ENCODE data around the gene SIN3B.

The SIN3B gene

GRCh38 chr19:16889883-16890460 is 60.8 kb downstream of the SIN3B start:
- no peak for TF ChIP-seq REST (IDR thresholded peaks at IDR 0.05; ENCODE audit: low read depth)
- TF ChIP-seq TCF12 (IDR thresholded peaks at IDR 0.05; ENCODE audit: low read depth), result no peak
- no peak for TF ChIP-seq ZBTB7A (IDR thresholded peaks at IDR 0.05; ENCODE audit: low read depth)
- no peak; the same call in 1 of the 2 replicates for TF ChIP-seq EP300 (IDR thresholded peaks at IDR 0.05; ENCODE audit: borderline replicate concordance)
- TF ChIP-seq TEAD4 (IDR thresholded peaks at IDR 0.05), result no peak
- TF ChIP-seq USF1 (IDR thresholded peaks at IDR 0.05), result no peak; the same call in 1 of the 2 replicates
- peak; percentile 53; the same call in 1 of the 2 replicates for TF ChIP-seq TAF1 (IDR thresholded peaks at IDR 0.05; ENCODE audit: low read depth)
- peak; percentile 83 for TF ChIP-seq YY1 (IDR thresholded peaks at IDR 0.05; ENCODE audit: low read depth)
- no peak for TF ChIP-seq CEBPB (IDR thresholded peaks at IDR 0.05)
- TF ChIP-seq MAX (IDR thresholded peaks at IDR 0.05), result peak; percentile 97
- TF ChIP-seq CREB1 (IDR thresholded peaks at IDR 0.05; ENCODE audit: low read depth), result peak; percentile 61; the same call in 1 of the 2 replicates
- TF ChIP-seq NFIC (IDR thresholded peaks at IDR 0.05), result peak; percentile 52
- peak; percentile 48; the same call in 1 of the 2 replicates for TF ChIP-seq RAD21 (IDR thresholded peaks at IDR 0.05; ENCODE audit: low read depth)
- TF ChIP-seq EGR1 (IDR thresholded peaks at IDR 0.05), result no peak

- no peak for TF ChIP-seq NFIC (IDR thresholded peaks at IDR 0.05)
- no peak for TF ChIP-seq EP300 (IDR thresholded peaks at IDR 0.05; ENCODE audit: borderline replicate concordance)
- no peak for TF ChIP-seq TAF1 (IDR thresholded peaks at IDR 0.05; ENCODE audit: low read depth)
- TF ChIP-seq REST (IDR thresholded peaks at IDR 0.05; ENCODE audit: low read depth), result no peak
- no peak for TF ChIP-seq ZBTB7A (IDR thresholded peaks at IDR 0.05; ENCODE audit: low read depth)
- TF ChIP-seq CREB1 (IDR thresholded peaks at IDR 0.05; ENCODE audit: low read depth), result no peak
- TF ChIP-seq MAX (IDR thresholded peaks at IDR 0.05), result no peak
- no peak for TF ChIP-seq CEBPB (IDR thresholded peaks at IDR 0.05)
- TF ChIP-seq USF1 (IDR thresholded peaks at IDR 0.05), result no peak
- TF ChIP-seq YY1 (IDR thresholded peaks at IDR 0.05; ENCODE audit: low read depth), result no peak
- no peak for TF ChIP-seq TEAD4 (IDR thresholded peaks at IDR 0.05)
- no peak for TF ChIP-seq EGR1 (IDR thresholded peaks at IDR 0.05)
- TF ChIP-seq RAD21 (IDR thresholded peaks at IDR 0.05; ENCODE audit: low read depth), result no peak
- TF ChIP-seq TCF12 (IDR thresholded peaks at IDR 0.05; ENCODE audit: low read depth), result no peak
- TF ChIP-seq FOXM1 (IDR thresholded peaks at IDR 0.05; ENCODE audit: borderline replicate concordance, low read depth), result no peak
Measured at GRCh38 chr19:16890461-16891184, 61.4 kb downstream of the SIN3B start.

GRCh38 chr19:16891696-16892382 is 62.6 kb downstream of the SIN3B start:
- no peak for TF ChIP-seq YY1 (IDR thresholded peaks at IDR 0.05; ENCODE audit: low read depth)
- TF ChIP-seq ZBTB7A (IDR thresholded peaks at IDR 0.05; ENCODE audit: low read depth), result no peak
- TF ChIP-seq EGR1 (IDR thresholded peaks at IDR 0.05), result no peak
- no peak for TF ChIP-seq REST (IDR thresholded peaks at IDR 0.05; ENCODE audit: low read depth)
- no peak for TF ChIP-seq TAF1 (IDR thresholded peaks at IDR 0.05; ENCODE audit: low read depth)
- no peak for TF ChIP-seq NFIC (IDR thresholded peaks at IDR 0.05)
- TF ChIP-seq RAD21 (IDR thresholded peaks at IDR 0.05; ENCODE audit: low read depth), result no peak
- no peak for TF ChIP-seq USF1 (IDR thresholded peaks at IDR 0.05)

Measured in Ishikawa (cell line).